Kidney epithelial cell (primary cell): ENCODE results near the gene KRTAP19-7. TPM values are rescaled to one million over a fixed set of nuclear protein-coding genes. Genes with fewer than 3 reads are reported as not detected.

Experiments
- DNase-seq: peaks from one replicate; pipeline ENCODE4 v3.0.0-alpha.2; 2010; ENCODE audit warnings: low read depth
- H3K27me3 ChIP-seq: 2 replicates; pipeline ENCODE4 v1.6.0; 2011; ENCODE audit warnings: low read length; ENCODE audit not compliant: control insufficient read depth, insufficient read depth
- H3K36me3 ChIP-seq: 2 replicates; pipeline ENCODE4 v1.5.1; 2011; ENCODE audit warnings: low read length; ENCODE audit not compliant: control insufficient read depth, insufficient read depth
- H3K4me3 ChIP-seq: 2 replicates; pipeline ENCODE4 v1.5.1; 2011; ENCODE audit warnings: low read depth, mild to moderate bottlenecking, control low read depth, low read length
- total RNA-seq: library from RNA; depleted of rRNA; stranded (reverse); fragments of >200 nt; gene quantifications from 2 replicates; pipeline ENCODE4 v1.2.3, GENCODE V29; 2015
- TF ChIP-seq, protein P1 (sequence below): IDR thresholded peaks from 2 replicates; pipeline ENCODE4 v1.5.1; 2011; ENCODE audit warnings: mild to moderate bottlenecking, moderate library complexity, low read length, control low read depth, inconsistent platforms; ENCODE audit not compliant: insufficient read depth, poor library complexity, severe bottlenecking

The KRTAP19-7 gene
- total RNA-seq, 1 donor from 2014 or later: not detected

- H3K4me3 ChIP-seq: no peak overlapping the region
- no peak for DNase-seq
- no peaks in the 10 kb centered on the region for H3K36me3 ChIP-seq
- TF ChIP-seq, protein P1, sequence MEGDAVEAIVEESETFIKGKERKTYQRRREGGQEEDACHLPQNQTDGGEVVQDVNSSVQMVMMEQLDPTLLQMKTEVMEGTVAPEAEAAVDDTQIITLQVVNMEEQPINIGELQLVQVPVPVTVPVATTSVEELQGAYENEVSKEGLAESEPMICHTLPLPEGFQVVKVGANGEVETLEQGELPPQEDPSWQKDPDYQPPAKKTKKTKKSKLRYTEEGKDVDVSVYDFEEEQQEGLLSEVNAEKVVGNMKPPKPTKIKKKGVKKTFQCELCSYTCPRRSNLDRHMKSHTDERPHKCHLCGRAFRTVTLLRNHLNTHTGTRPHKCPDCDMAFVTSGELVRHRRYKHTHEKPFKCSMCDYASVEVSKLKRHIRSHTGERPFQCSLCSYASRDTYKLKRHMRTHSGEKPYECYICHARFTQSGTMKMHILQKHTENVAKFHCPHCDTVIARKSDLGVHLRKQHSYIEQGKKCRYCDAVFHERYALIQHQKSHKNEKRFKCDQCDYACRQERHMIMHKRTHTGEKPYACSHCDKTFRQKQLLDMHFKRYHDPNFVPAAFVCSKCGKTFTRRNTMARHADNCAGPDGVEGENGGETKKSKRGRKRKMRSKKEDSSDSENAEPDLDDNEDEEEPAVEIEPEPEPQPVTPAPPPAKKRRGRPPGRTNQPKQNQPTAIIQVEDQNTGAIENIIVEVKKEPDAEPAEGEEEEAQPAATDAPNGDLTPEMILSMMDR: no peak
- no peaks in the 10 kb centered on the region for H3K27me3 ChIP-seq
These were observed 2.0 kb upstream of the KRTAP19-7 start for GRCh38 chr21:30563072-30563471.

DNA sequence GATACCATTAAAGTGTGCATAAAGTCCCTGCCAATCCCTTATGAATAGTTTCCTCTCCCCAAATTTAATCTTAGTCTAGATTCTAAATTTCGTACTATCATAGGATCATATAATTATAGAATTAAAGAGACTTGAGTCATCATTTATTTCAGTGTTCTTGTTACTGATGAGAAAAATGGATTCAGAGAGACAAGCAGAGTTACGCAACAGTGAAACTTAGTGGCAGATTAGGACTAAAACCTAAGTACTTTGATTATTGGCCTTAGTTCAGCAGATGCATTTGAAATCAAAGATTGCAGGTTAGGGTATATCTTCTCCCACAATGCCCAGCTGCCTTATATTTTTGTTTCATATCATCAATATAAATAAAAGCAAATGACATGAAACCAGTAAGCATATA, 843 bp upstream of the KRTAP19-7 start:
- Histone ChIP-seq H3K36me3 (no peaks in the 10 kb centered on the region), H3K4me3 (no peak overlapping the region), H3K27me3 (no peaks in the 10 kb centered on the region)
- TF ChIP-seq, protein P1: no peak
- no peak for DNase-seq

DNA sequence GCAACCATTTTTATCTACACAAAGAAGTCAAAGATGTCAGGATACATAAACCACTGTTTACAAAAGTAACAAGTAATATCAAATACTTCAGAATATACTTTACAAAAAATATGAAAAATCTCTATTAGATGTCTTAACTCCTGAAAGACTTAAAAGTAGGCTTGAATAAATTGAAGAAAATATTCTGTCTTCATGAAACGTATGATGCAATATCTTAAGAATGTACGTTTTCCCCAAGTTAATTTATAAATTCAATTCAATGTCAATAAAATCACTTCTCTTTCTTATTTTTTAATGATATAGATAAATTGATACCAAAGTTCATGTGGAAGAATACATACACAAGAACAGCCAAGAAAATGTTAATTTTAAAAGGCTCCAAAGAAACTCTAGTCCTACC, 6.0 kb downstream of the KRTAP19-7 start:
- DNase-seq: no peak
- no peaks in the 10 kb centered on the region for H3K27me3 ChIP-seq
- no peaks in the 10 kb centered on the region for H3K36me3 ChIP-seq
- no peak overlapping the region for H3K4me3 ChIP-seq
- TF ChIP-seq, protein P1: no peak

DNA sequence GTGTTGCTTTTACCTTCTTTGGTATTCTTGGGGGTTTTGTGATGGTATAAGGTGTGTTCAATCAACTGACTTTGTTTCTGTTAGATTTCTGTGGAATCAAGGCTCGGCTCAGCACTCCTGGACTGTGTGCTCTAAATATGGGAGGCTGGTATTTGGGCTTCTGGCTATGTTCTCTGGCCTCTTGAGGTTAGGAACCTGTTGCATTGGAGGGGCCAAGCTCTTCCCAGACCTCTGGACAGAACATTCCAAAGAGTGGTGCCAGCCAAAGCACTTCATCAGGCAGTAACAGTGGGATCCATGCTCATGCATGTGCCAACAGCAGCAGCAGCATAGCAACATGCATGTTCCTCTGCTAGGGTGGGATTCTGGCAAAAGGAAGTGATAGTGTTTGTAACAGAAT, 8.3 kb downstream of the KRTAP19-7 start:
- no peak overlapping the region for H3K4me3 ChIP-seq
- no peak for DNase-seq
- TF ChIP-seq, protein P1: no peak
- H3K27me3 ChIP-seq: no peaks in the 10 kb centered on the region
- H3K36me3 ChIP-seq: no peaks in the 10 kb centered on the region

- TF ChIP-seq, protein P1: no peak
- no peak within 1 kb of the TSS for H3K4me3 ChIP-seq
- no peak for DNase-seq
- no peaks in the 10 kb centered on the region for H3K27me3 ChIP-seq
- H3K36me3 ChIP-seq: no peaks in the 10 kb centered on the region
These were observed 19.4 kb downstream of the KRTAP19-7 start, which contains the start of gene KRTAP19-6 for GRCh38 chr21:30541764-30542163. Gene KRTAP19-6 (minus strand): TSS chr21:30541864. CDS start chr21:30541833, 31 bp downstream.

- Histone ChIP-seq H3K36me3 (no peaks in the 10 kb centered on the region), H3K27me3 (no peaks in the 10 kb centered on the region), H3K4me3 (no peak overlapping the region)
- TF ChIP-seq, protein P1: no peak
- no peak for DNase-seq
These were observed 42.2 kb downstream of the KRTAP19-7 start for GRCh38 chr21:30518876-30519275.
